Activated B cell treated with CpG ODN at 0.5 μM for 24 hours (primary cell): ENCODE results near the gene ZNF391. TPM values are rescaled to one million over a fixed set of nuclear protein-coding genes. Genes with fewer than 3 reads are reported as not detected.

Source experiments
- ATAC-seq: fragments of 200-7000 bp; cut with Tn5 transposase; one replicate; pipeline ENCODE4 v1.10.0; 2021; ENCODE audit warnings: low read depth, mild to moderate bottlenecking, moderate library complexity
- CTCF ChIA-PET: fragments of 350-600 bp; sonication (Branson Sonifier 250); formaldehyde crosslinking; loops from one replicate; lab custom pipeline; 2021; ENCODE audit warnings: antibody characterized with exemption; lab: Charles Lee
- POLR2A ChIA-PET: fragments of 350-600 bp; sonication (Branson Sonifier 250); formaldehyde crosslinking; loops from one replicate; lab custom pipeline; 2021; ENCODE audit warnings: antibody characterized with exemption; lab: Charles Lee
- DNase-seq: peaks from one replicate; pipeline ENCODE4 v3.0.0; 2022
- H3K27ac Mint-ChIP-seq: one replicate; pipeline ENCODE4 v1.8.0; 2020; ENCODE audit warnings: mixed read lengths
- H3K27me3 Mint-ChIP-seq: one replicate; pipeline ENCODE4 v1.8.0; 2021; ENCODE audit warnings: mixed read lengths
- H3K36me3 Mint-ChIP-seq: one replicate; pipeline ENCODE4 v1.8.0; 2021; ENCODE audit warnings: low read depth, mixed read lengths
- H3K4me1 Mint-ChIP-seq: one replicate; pipeline ENCODE4 v1.8.0; 2021; ENCODE audit warnings: mixed read lengths
- H3K4me3 Mint-ChIP-seq: one replicate; pipeline ENCODE4 v1.8.0; 2020; ENCODE audit warnings: mild to moderate bottlenecking, mixed read lengths
- H3K9me3 Mint-ChIP-seq: one replicate; pipeline ENCODE4 v1.8.0; 2020; ENCODE audit warnings: mixed read lengths
- intact Hi-C: fragments of 100-400 bp; cut with micrococcal nuclease; formaldehyde crosslinking; loops from one replicate; pipeline ENCODE4 v1.15.1; 2024
- total RNA-seq: library from RNA; stranded (reverse); gene quantifications from 2 replicates; pipeline ENCODE4 v1.2.3, GENCODE V29; 2022
- TF ChIP-seq, protein P1 (sequence below): fragments of 200-600 bp; IDR thresholded peaks from one replicate; pipeline ENCODE4 v1.8.0; 2022; ENCODE audit warnings: antibody characterized with exemption, mild to moderate bottlenecking

ZNF391 gene
- total RNA-seq, 1 donor from 2014 or later = 5.9 TPM

DNA sequence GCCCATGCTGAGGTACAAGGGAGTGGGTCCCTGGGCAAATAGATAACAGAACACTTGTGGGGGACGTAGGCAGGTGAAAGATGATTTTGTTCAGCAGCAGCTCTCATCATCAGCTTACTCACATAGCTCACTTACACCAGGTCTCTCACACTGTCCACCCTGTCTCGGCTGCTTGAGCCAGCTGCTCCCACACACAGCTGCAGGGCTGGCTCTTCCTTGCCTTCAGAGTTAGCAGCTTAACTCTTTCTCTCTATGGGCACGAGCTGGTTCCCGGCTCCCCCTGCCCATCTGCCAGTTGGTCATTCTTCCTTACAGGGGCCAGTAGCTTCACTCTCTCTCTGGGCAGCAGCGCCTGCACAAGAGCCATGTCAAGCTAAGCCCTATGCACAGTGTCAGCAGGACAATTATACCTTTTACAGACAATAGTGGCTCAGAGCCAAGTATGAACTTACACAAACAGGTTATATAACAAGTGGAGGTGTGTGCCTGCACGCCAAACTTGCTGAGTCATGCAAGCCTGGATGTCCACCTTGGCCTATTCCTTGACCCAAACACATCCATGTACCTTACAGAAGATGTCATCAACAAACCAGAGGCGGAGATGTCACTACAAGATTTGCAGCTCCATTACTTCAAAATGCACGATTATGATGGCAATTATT lies 18.7 kb downstream of the ZNF391 start:
- POLR2A ChIA-PET = no interaction called here
- Mint-ChIP-seq H3K9me3 (peaks cover 13% of the 10 kb centered on the region), H3K27ac (no peak overlapping the region), H3K36me3 (peaks cover 10% of the 10 kb centered on the region), H3K4me1 (no peaks in the 10 kb centered on the region), H3K4me3 (no peak overlapping the region), H3K27me3 (no peaks in the 10 kb centered on the region)
- TF ChIP-seq, protein P1, sequence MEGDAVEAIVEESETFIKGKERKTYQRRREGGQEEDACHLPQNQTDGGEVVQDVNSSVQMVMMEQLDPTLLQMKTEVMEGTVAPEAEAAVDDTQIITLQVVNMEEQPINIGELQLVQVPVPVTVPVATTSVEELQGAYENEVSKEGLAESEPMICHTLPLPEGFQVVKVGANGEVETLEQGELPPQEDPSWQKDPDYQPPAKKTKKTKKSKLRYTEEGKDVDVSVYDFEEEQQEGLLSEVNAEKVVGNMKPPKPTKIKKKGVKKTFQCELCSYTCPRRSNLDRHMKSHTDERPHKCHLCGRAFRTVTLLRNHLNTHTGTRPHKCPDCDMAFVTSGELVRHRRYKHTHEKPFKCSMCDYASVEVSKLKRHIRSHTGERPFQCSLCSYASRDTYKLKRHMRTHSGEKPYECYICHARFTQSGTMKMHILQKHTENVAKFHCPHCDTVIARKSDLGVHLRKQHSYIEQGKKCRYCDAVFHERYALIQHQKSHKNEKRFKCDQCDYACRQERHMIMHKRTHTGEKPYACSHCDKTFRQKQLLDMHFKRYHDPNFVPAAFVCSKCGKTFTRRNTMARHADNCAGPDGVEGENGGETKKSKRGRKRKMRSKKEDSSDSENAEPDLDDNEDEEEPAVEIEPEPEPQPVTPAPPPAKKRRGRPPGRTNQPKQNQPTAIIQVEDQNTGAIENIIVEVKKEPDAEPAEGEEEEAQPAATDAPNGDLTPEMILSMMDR = no peak
- DNase-seq = no peak
- intact Hi-C loops = no loop called here
- ATAC-seq = no peak
- CTCF ChIA-PET = no interaction called here

GRCh38 chr6:27414300-27414699 lies 25.7 kb downstream of the ZNF391 start:
- H3K27me3 Mint-ChIP-seq = peaks cover 5% of the 10 kb centered on the region
- no peak overlapping the region for H3K4me3 Mint-ChIP-seq
- H3K4me1 Mint-ChIP-seq = no peaks in the 10 kb centered on the region
- ChIA-PET CTCF (no interaction called here), POLR2A (no interaction called here)
- ATAC-seq (no peak), DNase-seq (no peak)
- intact Hi-C loops = no loop called here
- no peaks in the 10 kb centered on the region for H3K9me3 Mint-ChIP-seq
- TF ChIP-seq, protein P1 = no peak
- H3K36me3 Mint-ChIP-seq = no peaks in the 10 kb centered on the region
- H3K27ac Mint-ChIP-seq = no peak overlapping the region

DNA sequence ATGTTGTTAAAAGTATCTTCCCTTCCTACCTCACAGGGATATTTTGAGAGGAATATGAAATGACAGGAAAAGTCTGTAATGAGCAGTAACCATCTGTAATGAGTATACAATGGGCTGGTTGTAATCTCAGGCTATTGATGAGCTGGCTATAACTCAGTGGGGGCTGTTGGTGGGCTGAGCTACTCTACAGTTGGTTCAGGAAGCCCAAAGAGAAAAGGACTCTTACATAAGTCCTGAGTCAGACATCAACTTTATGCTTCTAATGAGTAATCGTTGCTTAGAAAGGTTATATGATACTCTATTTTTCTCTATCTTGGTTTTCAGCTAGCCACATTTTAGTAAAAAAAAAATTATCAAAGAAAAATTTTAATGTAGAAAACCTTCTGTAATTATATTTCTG lies 26.4 kb downstream of the ZNF391 start:
- no peak overlapping the region for H3K27ac Mint-ChIP-seq
- DNase-seq (no peak), ATAC-seq (no peak)
- H3K27me3 Mint-ChIP-seq = peaks cover 5% of the 10 kb centered on the region
- intact Hi-C loops = no loop called here
- H3K36me3 Mint-ChIP-seq = no peaks in the 10 kb centered on the region
- no peaks in the 10 kb centered on the region for H3K4me1 Mint-ChIP-seq
- no peaks in the 10 kb centered on the region for H3K9me3 Mint-ChIP-seq
- H3K4me3 Mint-ChIP-seq = no peak overlapping the region
- POLR2A ChIA-PET = no interaction called here
- CTCF ChIA-PET = no interaction called here
- TF ChIP-seq, protein P1 = no peak

DNA sequence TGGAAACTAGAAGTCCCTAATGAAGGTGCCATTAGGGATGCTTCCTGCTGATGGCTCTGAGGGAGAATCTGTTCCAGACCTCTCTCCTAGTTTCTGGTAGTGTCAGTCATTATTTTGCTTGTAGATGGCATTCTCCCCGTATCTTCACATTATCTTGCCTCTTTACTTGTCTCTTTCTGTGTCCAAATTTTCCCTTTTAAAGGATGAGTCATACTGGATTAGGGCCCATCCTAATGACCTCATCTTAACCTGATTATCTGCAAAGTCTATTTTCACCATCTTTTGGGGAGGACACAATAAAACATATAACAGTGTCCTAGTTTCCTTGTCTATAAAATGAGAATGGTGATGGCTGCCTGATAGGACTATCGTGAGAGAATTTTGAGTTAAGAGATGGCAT lies 27.3 kb downstream of the ZNF391 start:
- POLR2A ChIA-PET = no interaction called here
- Mint-ChIP-seq H3K9me3 (no peaks in the 10 kb centered on the region), H3K27me3 (peaks cover 5% of the 10 kb centered on the region), H3K27ac (no peak overlapping the region), H3K4me3 (no peak overlapping the region), H3K36me3 (no peaks in the 10 kb centered on the region), H3K4me1 (no peaks in the 10 kb centered on the region)
- ATAC-seq = no peak
- CTCF ChIA-PET = no interaction called here
- intact Hi-C loops = no loop called here
- DNase-seq = no peak
- TF ChIP-seq, protein P1 = no peak

GRCh38 chr6:27419363-27419762 lies 30.8 kb downstream of the ZNF391 start:
- intact Hi-C loops = no loop called here
- POLR2A ChIA-PET = no interaction called here
- Mint-ChIP-seq H3K4me1 (no peaks in the 10 kb centered on the region), H3K4me3 (no peak overlapping the region), H3K9me3 (no peaks in the 10 kb centered on the region), H3K27ac (no peak overlapping the region), H3K36me3 (no peaks in the 10 kb centered on the region), H3K27me3 (peaks cover 9% of the 10 kb centered on the region)
- TF ChIP-seq, protein P1 = no peak
- ATAC-seq (no peak), DNase-seq (no peak)
- CTCF ChIA-PET = no interaction called here
